DOHH2 (cell line): ENCODE measurements around the gene HACL1.

Experiments used
- CTCF ChIP-seq: fragments of 200-600 bp; sonication (generic); IDR thresholded peaks from one replicate; pipeline ENCODE4 v1.5.1; 2014; ENCODE audit warnings: antibody characterized with exemption, mild to moderate bottlenecking, low read depth, low read length; ENCODE audit not compliant: poor library complexity, severe bottlenecking
- EZH2phosphoT487 ChIP-seq: fragments of 200-600 bp; sonication (generic); IDR thresholded peaks from 2 replicates; pipeline ENCODE4 v1.6.1; 2017; ENCODE audit warnings: borderline replicate concordance, mild to moderate bottlenecking, antibody characterized with exemption, low read length, moderate library complexity, mixed read lengths

DNA sequence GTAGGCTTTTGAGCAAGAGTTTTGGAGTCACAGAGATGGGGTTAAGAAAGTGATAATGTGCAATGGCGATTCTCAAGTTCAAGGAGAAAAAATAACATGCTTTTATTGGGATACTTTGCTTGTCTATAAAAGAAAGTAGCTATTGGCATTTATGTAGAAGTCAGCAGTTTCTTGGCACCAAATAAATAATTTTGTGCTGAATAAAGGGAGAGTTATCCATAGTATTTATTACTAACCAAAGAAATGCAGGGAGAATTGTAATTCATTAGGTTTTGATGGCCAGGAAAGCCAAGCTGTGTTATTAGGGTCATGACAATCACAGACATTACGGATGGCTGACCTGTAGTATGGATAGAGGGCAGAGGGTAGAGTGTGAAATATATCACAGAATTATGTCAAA, 33.3 kb upstream of the HACL1 start:
- TF ChIP-seq CTCF = no peak
- TF ChIP-seq EZH2phosphoT487 = no peak
